GM23338 (cell line): ENCODE results near the gene SYNE1. TPM values are rescaled to one million over a fixed set of nuclear protein-coding genes. Genes with fewer than 3 reads are reported as not detected.
A peak's percentile ranks its signal among the peaks of the same experiment; 100 is the strongest.

Experiments
- ATAC-seq: fragments of 200-7000 bp; cut with Tn5 transposase; 3 replicates; pipeline ENCODE4 v1.9.1; 2020
- DNase-seq: peaks from one replicate; pipeline ENCODE4 v3.0.0-alpha.2; 2015; ENCODE audit warnings: low spot score
- H2AFZ ChIP-seq: fragments of 200-600 bp; sonication (generic); 2 replicates; pipeline ENCODE4 v1.8.0; 2016; ENCODE audit warnings: antibody characterized with exemption, mild to moderate bottlenecking, moderate library complexity
- H3F3A ChIP-seq: fragments of 200-600 bp; sonication (generic); replicated peaks from 2 replicates; pipeline ENCODE4 v1.8.0; 2017; ENCODE audit warnings: antibody characterized with exemption, mixed run types, low read depth
- H3K27ac ChIP-seq: fragments of 200-600 bp; sonication (generic); 2 replicates; pipeline ENCODE4 v1.6.1; 2016; ENCODE audit warnings: low read depth
- H3K27me3 ChIP-seq: fragments of 200-600 bp; sonication (generic); 2 replicates; pipeline ENCODE4 v1.8.0; 2016; ENCODE audit warnings: mild to moderate bottlenecking, mixed run types, moderate library complexity; ENCODE audit not compliant: insufficient read depth
- H3K36me3 ChIP-seq: fragments of 200-600 bp; sonication (generic); 2 replicates; pipeline ENCODE4 v1.8.0; 2016; ENCODE audit warnings: mild to moderate bottlenecking; ENCODE audit not compliant: insufficient read depth
- H3K4me1 ChIP-seq: fragments of 200-600 bp; sonication (generic); 2 replicates; pipeline ENCODE4 v1.8.0; 2016; ENCODE audit warnings: mild to moderate bottlenecking, moderate library complexity; ENCODE audit not compliant: insufficient read depth
- H3K4me2 ChIP-seq: fragments of 200-600 bp; sonication (generic); 2 replicates; pipeline ENCODE4 v1.7.1; 2017; ENCODE audit warnings: mixed run types
- H3K4me3 ChIP-seq: fragments of 200-600 bp; sonication (generic); 2 replicates; pipeline ENCODE4 v1.6.1; 2016; ENCODE audit warnings: mixed run types
- H3K79me2 ChIP-seq: fragments of 200-600 bp; sonication (generic); replicated peaks from 2 replicates; pipeline ENCODE4 v1.8.0; 2017; ENCODE audit warnings: mild to moderate bottlenecking; ENCODE audit not compliant: insufficient read depth
- H3K9me2 ChIP-seq: fragments of 200-600 bp; sonication (generic); 2 replicates; pipeline ENCODE4 v1.8.0; 2017; ENCODE audit not compliant: insufficient read depth
- H4K20me1 ChIP-seq: fragments of 200-600 bp; sonication (generic); replicated peaks from 2 replicates; pipeline ENCODE4 v1.8.0; 2017; ENCODE audit warnings: mild to moderate bottlenecking; ENCODE audit not compliant: insufficient read depth
- H3K27ac Mint-ChIP-seq: 2 replicates; pipeline ENCODE4 v1.8.0; 2020; ENCODE audit warnings: inconsistent platforms, mild to moderate bottlenecking, moderate library complexity, mixed read lengths
- H3K27me3 Mint-ChIP-seq: 3 replicates; pipeline ENCODE4 v1.8.0; 2022; ENCODE audit warnings: low read depth, mild to moderate bottlenecking, moderate library complexity, mixed read lengths, inconsistent platforms; ENCODE audit not compliant: insufficient read depth, poor library complexity
- H3K36me3 Mint-ChIP-seq: 3 replicates; pipeline ENCODE4 v1.8.0; 2021; ENCODE audit warnings: low read depth, mild to moderate bottlenecking, inconsistent platforms, moderate library complexity, mixed read lengths
- H3K4me1 Mint-ChIP-seq: 3 replicates; pipeline ENCODE4 v1.8.0; 2020; ENCODE audit warnings: mild to moderate bottlenecking, inconsistent platforms, mixed read lengths
- H3K4me3 Mint-ChIP-seq: 3 replicates; pipeline ENCODE4 v1.8.0; 2021; ENCODE audit warnings: moderate library complexity, mild to moderate bottlenecking, inconsistent platforms, mixed read lengths
- H3K9me3 Mint-ChIP-seq: 3 replicates; pipeline ENCODE4 v1.8.0; 2020; ENCODE audit warnings: moderate library complexity, mild to moderate bottlenecking, inconsistent platforms, mixed read lengths
- ETS1 ChIP-seq: IDR thresholded peaks from 2 replicates; pipeline ENCODE4 v1.6.1; 2016; ENCODE audit warnings: antibody characterized with exemption
- NANOG ChIP-seq: IDR thresholded peaks from 2 replicates; pipeline ENCODE4 v1.6.1; 2016; ENCODE audit warnings: antibody characterized with exemption, borderline replicate concordance
- STAT1 ChIP-seq: IDR thresholded peaks from one replicate; pipeline ENCODE4 v1.6.1; 2016; ENCODE audit warnings: antibody characterized with exemption; ENCODE audit not compliant: unreplicated experiment
- polyA plus RNA-seq: library from polyadenylated mRNA; unstranded; fragments of >200 nt; fragmentation: Nextera tagmentation; extraction: Ambion mirVana; gene quantifications from 2 replicates; pipeline ENCODE4 v1.2.1, GENCODE V29; 2016
- total RNA-seq: library from RNA; depleted of rRNA; stranded (reverse); fragments of >200 nt; shearing (Covaris generic); gene quantifications from 2 replicates; pipeline ENCODE4 v1.2.3, GENCODE V29; 2014
- TF ChIP-seq, protein P1 (sequence below): IDR thresholded peaks from one replicate; pipeline ENCODE4 v1.6.1; 2018; ENCODE audit warnings: antibody characterized with exemption; ENCODE audit not compliant: unreplicated experiment
- TF ChIP-seq, protein P2 (sequence below): fragments of 250-450 bp; sonication (Bioruptor Pico); IDR thresholded peaks from 2 replicates; pipeline ENCODE4 v1.5.0; 2020; ENCODE audit warnings: mild to moderate bottlenecking, moderate library complexity
- TF ChIP-seq, protein P3 (sequence below), 2 experiments: fragments of 200-600 bp in 1 of 2; sonication (generic) in 1 of 2; conservative IDR thresholded peaks; 2 replicates each; pipeline versions ENCODE4 v1.5.1 to v1.6.1; 2016 to 2017; ENCODE audit warnings: antibody characterized with exemption in 2 of 2, low read depth in 2 of 2, mild to moderate bottlenecking in 2 of 2, moderate library complexity in 1 of 2

Gene SYNE1
- total and polyA plus RNA-seq, 2 experiments from 2014 or later, result 3.9 to 13.6 TPM

GRCh38 chr6:152078804-152079203 lies 558.4 kb downstream of the SYNE1 start:
- Histone ChIP-seq H3K9me2 (peaks cover 9% of the 10 kb centered on the region; the same call in 1 of the 2 replicates), H4K20me1 (no peaks in the 10 kb centered on the region), H3K79me2 (no peaks in the 10 kb centered on the region), H3K27ac (no peak overlapping the region), H2AFZ (no peak overlapping the region), H3K4me3 (no peak overlapping the region), H3K36me3 (peaks cover 6% of the 10 kb centered on the region; the same call in 1 of the 2 replicates), H3K4me2 (no peak overlapping the region), H3K27me3 (no peaks in the 10 kb centered on the region), H3K4me1 (no peaks in the 10 kb centered on the region), H3F3A (no peaks in the 10 kb centered on the region)
- Mint-ChIP-seq H3K4me1 (no peaks in the 10 kb centered on the region), H3K27me3 (peaks cover 9% of the 10 kb centered on the region), H3K36me3 (peaks cover 20% of the 10 kb centered on the region), H3K27ac (no peak overlapping the region), H3K9me3 (peaks cover 65% of the 10 kb centered on the region), H3K4me3 (no peak overlapping the region)
- TF ChIP-seq STAT1 (no peak), ETS1 (no peak), NANOG (no peak)
- TF ChIP-seq, protein P1, sequence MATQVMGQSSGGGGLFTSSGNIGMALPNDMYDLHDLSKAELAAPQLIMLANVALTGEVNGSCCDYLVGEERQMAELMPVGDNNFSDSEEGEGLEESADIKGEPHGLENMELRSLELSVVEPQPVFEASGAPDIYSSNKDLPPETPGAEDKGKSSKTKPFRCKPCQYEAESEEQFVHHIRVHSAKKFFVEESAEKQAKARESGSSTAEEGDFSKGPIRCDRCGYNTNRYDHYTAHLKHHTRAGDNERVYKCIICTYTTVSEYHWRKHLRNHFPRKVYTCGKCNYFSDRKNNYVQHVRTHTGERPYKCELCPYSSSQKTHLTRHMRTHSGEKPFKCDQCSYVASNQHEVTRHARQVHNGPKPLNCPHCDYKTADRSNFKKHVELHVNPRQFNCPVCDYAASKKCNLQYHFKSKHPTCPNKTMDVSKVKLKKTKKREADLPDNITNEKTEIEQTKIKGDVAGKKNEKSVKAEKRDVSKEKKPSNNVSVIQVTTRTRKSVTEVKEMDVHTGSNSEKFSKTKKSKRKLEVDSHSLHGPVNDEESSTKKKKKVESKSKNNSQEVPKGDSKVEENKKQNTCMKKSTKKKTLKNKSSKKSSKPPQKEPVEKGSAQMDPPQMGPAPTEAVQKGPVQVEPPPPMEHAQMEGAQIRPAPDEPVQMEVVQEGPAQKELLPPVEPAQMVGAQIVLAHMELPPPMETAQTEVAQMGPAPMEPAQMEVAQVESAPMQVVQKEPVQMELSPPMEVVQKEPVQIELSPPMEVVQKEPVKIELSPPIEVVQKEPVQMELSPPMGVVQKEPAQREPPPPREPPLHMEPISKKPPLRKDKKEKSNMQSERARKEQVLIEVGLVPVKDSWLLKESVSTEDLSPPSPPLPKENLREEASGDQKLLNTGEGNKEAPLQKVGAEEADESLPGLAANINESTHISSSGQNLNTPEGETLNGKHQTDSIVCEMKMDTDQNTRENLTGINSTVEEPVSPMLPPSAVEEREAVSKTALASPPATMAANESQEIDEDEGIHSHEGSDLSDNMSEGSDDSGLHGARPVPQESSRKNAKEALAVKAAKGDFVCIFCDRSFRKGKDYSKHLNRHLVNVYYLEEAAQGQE, result no peak
- TF ChIP-seq, protein P2, sequence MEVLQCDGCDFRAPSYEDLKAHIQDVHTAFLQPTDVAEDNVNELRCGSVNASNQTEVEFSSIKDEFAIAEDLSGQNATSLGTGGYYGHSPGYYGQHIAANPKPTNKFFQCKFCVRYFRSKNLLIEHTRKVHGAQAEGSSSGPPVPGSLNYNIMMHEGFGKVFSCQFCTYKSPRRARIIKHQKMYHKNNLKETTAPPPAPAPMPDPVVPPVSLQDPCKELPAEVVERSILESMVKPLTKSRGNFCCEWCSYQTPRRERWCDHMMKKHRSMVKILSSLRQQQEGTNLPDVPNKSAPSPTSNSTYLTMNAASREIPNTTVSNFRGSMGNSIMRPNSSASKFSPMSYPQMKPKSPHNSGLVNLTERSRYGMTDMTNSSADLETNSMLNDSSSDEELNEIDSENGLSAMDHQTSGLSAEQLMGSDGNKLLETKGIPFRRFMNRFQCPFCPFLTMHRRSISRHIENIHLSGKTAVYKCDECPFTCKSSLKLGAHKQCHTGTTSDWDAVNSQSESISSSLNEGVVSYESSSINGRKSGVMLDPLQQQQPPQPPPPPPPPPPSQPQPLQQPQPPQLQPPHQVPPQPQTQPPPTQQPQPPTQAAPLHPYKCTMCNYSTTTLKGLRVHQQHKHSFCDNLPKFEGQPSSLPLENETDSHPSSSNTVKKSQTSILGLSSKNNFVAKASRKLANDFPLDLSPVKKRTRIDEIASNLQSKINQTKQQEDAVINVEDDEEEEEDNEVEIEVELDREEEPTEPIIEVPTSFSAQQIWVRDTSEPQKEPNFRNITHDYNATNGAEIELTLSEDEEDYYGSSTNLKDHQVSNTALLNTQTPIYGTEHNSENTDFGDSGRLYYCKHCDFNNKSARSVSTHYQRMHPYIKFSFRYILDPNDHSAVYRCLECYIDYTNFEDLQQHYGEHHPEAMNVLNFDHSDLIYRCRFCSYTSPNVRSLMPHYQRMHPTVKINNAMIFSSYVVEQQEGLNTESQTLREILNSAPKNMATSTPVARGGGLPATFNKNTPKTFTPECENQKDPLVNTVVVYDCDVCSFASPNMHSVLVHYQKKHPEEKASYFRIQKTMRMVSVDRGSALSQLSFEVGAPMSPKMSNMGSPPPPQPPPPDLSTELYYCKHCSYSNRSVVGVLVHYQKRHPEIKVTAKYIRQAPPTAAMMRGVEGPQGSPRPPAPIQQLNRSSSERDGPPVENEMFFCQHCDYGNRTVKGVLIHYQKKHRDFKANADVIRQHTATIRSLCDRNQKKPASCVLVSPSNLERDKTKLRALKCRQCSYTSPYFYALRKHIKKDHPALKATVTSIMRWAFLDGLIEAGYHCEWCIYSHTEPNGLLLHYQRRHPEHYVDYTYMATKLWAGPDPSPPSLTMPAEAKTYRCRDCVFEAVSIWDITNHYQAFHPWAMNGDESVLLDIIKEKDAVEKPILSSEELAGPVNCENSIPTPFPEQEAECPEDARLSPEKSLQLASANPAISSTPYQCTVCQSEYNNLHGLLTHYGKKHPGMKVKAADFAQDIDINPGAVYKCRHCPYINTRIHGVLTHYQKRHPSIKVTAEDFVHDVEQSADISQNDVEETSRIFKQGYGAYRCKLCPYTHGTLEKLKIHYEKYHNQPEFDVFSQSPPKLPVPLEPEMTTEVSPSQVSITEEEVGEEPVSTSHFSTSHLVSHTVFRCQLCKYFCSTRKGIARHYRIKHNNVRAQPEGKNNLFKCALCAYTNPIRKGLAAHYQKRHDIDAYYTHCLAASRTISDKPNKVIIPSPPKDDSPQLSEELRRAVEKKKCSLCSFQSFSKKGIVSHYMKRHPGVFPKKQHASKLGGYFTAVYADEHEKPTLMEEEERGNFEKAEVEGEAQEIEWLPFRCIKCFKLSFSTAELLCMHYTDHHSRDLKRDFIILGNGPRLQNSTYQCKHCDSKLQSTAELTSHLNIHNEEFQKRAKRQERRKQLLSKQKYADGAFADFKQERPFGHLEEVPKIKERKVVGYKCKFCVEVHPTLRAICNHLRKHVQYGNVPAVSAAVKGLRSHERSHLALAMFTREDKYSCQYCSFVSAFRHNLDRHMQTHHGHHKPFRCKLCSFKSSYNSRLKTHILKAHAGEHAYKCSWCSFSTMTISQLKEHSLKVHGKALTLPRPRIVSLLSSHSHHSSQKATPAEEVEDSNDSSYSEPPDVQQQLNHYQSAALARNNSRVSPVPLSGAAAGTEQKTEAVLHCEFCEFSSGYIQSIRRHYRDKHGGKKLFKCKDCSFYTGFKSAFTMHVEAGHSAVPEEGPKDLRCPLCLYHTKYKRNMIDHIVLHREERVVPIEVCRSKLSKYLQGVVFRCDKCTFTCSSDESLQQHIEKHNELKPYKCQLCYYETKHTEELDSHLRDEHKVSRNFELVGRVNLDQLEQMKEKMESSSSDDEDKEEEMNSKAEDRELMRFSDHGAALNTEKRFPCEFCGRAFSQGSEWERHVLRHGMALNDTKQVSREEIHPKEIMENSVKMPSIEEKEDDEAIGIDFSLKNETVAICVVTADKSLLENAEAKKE (CRISPR knock-in tag), result no peak
- TF ChIP-seq, protein P3, sequence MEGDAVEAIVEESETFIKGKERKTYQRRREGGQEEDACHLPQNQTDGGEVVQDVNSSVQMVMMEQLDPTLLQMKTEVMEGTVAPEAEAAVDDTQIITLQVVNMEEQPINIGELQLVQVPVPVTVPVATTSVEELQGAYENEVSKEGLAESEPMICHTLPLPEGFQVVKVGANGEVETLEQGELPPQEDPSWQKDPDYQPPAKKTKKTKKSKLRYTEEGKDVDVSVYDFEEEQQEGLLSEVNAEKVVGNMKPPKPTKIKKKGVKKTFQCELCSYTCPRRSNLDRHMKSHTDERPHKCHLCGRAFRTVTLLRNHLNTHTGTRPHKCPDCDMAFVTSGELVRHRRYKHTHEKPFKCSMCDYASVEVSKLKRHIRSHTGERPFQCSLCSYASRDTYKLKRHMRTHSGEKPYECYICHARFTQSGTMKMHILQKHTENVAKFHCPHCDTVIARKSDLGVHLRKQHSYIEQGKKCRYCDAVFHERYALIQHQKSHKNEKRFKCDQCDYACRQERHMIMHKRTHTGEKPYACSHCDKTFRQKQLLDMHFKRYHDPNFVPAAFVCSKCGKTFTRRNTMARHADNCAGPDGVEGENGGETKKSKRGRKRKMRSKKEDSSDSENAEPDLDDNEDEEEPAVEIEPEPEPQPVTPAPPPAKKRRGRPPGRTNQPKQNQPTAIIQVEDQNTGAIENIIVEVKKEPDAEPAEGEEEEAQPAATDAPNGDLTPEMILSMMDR (conservative IDR thresholded peaks at IDR 0.05; ENCODE audit: low read depth in 2 of 2), result peak; percentile 44 to 59
- peak; percentile 79 for ATAC-seq
- DNase-seq, result peak; percentile 63
